IMR-90 (cell line): Measurements from ENCODE around the gene PIK3IP1.

ENCODE experiments used
- BHLHE40 ChIP-seq: fragments of 150-350 bp; IDR thresholded peaks from 2 replicates; pipeline ENCODE4 v1.6.1; 2016; ENCODE audit warnings: mild to moderate bottlenecking, low read depth, low read length
- CEBPB ChIP-seq: IDR thresholded peaks from 2 replicates; pipeline ENCODE4 v1.6.1; 2012; ENCODE audit warnings: low read depth, low read length, improper control_type of control experiment
- CHD1 ChIP-seq: IDR thresholded peaks from 2 replicates; pipeline ENCODE4 v1.6.1; 2012; ENCODE audit warnings: low read depth, low read length, improper control_type of control experiment
- CTCF ChIP-seq: conservative IDR thresholded peaks from 2 replicates; pipeline ENCODE4 v1.5.1; 2012; ENCODE audit warnings: mild to moderate bottlenecking, low read depth, low read length, improper control_type of control experiment
- ELK1 ChIP-seq: fragments of 150-350 bp; IDR thresholded peaks from 2 replicates; pipeline ENCODE4 v1.6.1; 2016; ENCODE audit warnings: low read depth, mild to moderate bottlenecking, low read length, moderate library complexity, borderline replicate concordance
- FOS ChIP-seq: fragments of 150-350 bp; IDR thresholded peaks from 2 replicates; pipeline ENCODE4 v1.6.1; 2016; ENCODE audit warnings: low read depth, low read length
- MAZ ChIP-seq: IDR thresholded peaks from 2 replicates; pipeline ENCODE4 v1.6.1; 2012; ENCODE audit warnings: low read depth, mild to moderate bottlenecking, low read length, improper control_type of control experiment, moderate library complexity, borderline replicate concordance
- MXI1 ChIP-seq: IDR thresholded peaks from 2 replicates; pipeline ENCODE4 v1.6.1; 2012; ENCODE audit warnings: low read depth, mild to moderate bottlenecking, low read length, moderate library complexity, borderline replicate concordance
- NFE2L2 ChIP-seq: fragments of 150-350 bp; IDR thresholded peaks from 2 replicates; pipeline ENCODE4 v1.6.1; 2016; ENCODE audit warnings: low read depth, mild to moderate bottlenecking, low read length
- POLR2A ChIP-seq: IDR thresholded peaks from 2 replicates; pipeline ENCODE4 v1.6.1; 2012; ENCODE audit warnings: mild to moderate bottlenecking, low read depth, low read length
- RAD21 ChIP-seq: IDR thresholded peaks from 2 replicates; pipeline ENCODE4 v1.6.1; 2012; ENCODE audit warnings: low read length, improper control_type of control experiment
- RFX5 ChIP-seq: IDR thresholded peaks from 2 replicates; pipeline ENCODE4 v1.8.0; 2012; ENCODE audit warnings: low read depth, mild to moderate bottlenecking, low read length, moderate library complexity
- SMC3 ChIP-seq: fragments of 150-350 bp; IDR thresholded peaks from 2 replicates; pipeline ENCODE4 v1.6.1; 2016; ENCODE audit warnings: low read depth, mild to moderate bottlenecking, antibody characterized with exemption, low read length, moderate library complexity
- USF2 ChIP-seq: fragments of 150-350 bp; IDR thresholded peaks from 2 replicates; pipeline ENCODE4 v1.6.1; 2017; ENCODE audit warnings: mild to moderate bottlenecking, antibody characterized with exemption, low read length, low read depth

- TF ChIP-seq CEBPB (no peak), CTCF (no peak), POLR2A (no peak), USF2 (no peak), SMC3 (no peak), RAD21 (no peak), ELK1 (no peak), CHD1 (no peak), MXI1 (no peak), RFX5 (no peak), MAZ (no peak), BHLHE40 (no peak), NFE2L2 (no peak), FOS (no peak)
Observed at GRCh38 chr22:31287818-31288495, 4.3 kb downstream of the PIK3IP1 start.
